ENCODE results near the gene WDR5.

- no peak for TF ChIP-seq CTCF (IDR thresholded peaks at IDR 0.05)
- TF ChIP-seq EP300 (IDR thresholded peaks at IDR 0.05), result no peak
- TF ChIP-seq POLR2A (IDR thresholded peaks at IDR 0.05), result no peak
These were observed 1.1 kb downstream of the WDR5 start for GRCh38 chr9:134136996-134137299.
